Measurements from ENCODE around the gene MYH13. TPM values are rescaled to one million over a fixed set of nuclear protein-coding genes. Genes with fewer than 3 reads are reported as not detected.

The MYH13 gene
- total and polyA plus RNA-seq, 10 of the 15 experiments (the other 5 are each of a cell fraction or from before 2014, with no cell fraction given): 0.01 to 0.04 (median 0.03) TPM; not detected in 4

DNA sequence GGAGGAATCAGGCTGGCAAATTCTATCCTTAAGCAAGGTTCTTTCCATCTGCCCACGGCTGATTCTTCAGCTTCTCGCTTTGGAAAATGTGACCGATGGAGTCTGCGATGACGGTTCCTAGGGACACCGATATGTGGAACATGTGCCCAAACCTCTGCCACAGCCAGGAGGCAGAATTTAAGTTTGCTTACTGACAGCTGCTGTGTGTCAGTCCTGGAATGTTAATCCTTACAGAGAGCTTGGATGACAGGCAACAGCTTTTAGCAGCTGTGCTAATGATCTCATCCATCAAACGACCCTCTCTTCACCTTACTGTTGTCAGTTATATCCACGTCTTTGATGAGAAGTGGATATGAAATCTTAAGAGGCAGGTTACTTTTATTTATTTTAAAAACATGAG is 11.4 kb upstream of the MYH13 start:
- Histone ChIP-seq H3K4me3 (no peak overlapping the region), H3K27ac (ENCODE audit: control insufficient read depth, insufficient read depth) (no peak overlapping the region), H3K79me2 (ENCODE audit: control insufficient read depth, insufficient read depth, low read length) (no peaks in the 10 kb centered on the region), H3K4me1 (ENCODE audit: control insufficient read depth, insufficient read depth, low read length) (no peaks in the 10 kb centered on the region), H4K20me1 (ENCODE audit: control insufficient read depth, insufficient read depth) (no peaks in the 10 kb centered on the region), H2AFZ (ENCODE audit: control insufficient read depth, low read depth, low read length) (no peak overlapping the region), H3K9ac (ENCODE audit: control insufficient read depth, insufficient read depth, low read length) (no peak overlapping the region), H3K36me3 (ENCODE audit: control insufficient read depth in 2 of 2, insufficient read depth in 2 of 2, low read length in 1 of 2) (no peaks in the 10 kb centered on the region), H3K4me2 (ENCODE audit: control insufficient read depth, insufficient read depth) (no peak overlapping the region), H3K27me3 (replicated peaks in 1 of 2; ENCODE audit: control insufficient read depth in 2 of 2, insufficient read depth in 2 of 2, low read length in 1 of 2) (no peaks in the 10 kb centered on the region; a peak in 2 of 4 replicates), H3K9me3 (replicated peaks; ENCODE audit: control insufficient read depth, insufficient read depth, low read length) (no peaks in the 10 kb centered on the region)
- no TSS peak for BruUV-seq (replicated peaks)
- RAD21 ChIA-PET (ENCODE audit: unreplicated experiment): no interaction called here
- CTCF ChIA-PET: no interaction called here
- SMC1A ChIA-PET (ENCODE audit: uncharacterized antibody, unreplicated experiment): no interaction called here
- ATAC-seq (no peak), FAIRE-seq (no peak), DNase-seq (ENCODE audit: low read depth, low spot score) (no peak)
- intact Hi-C loops (cut with micrococcal nuclease; ENCODE audit: unreplicated experiment): no loop called here
- 51% methylated on average over 8 of the region's 8 CpGs for WGBS (ENCODE audit: insufficient coverage, insufficient replicate concordance, low lambda C conversion rate, missing lambda C conversion rate)
- POLR2A ChIA-PET: no interaction called here
- in situ Hi-C loops (cut with MboI): no loop called here
- TF ChIP-seq, protein P1, sequence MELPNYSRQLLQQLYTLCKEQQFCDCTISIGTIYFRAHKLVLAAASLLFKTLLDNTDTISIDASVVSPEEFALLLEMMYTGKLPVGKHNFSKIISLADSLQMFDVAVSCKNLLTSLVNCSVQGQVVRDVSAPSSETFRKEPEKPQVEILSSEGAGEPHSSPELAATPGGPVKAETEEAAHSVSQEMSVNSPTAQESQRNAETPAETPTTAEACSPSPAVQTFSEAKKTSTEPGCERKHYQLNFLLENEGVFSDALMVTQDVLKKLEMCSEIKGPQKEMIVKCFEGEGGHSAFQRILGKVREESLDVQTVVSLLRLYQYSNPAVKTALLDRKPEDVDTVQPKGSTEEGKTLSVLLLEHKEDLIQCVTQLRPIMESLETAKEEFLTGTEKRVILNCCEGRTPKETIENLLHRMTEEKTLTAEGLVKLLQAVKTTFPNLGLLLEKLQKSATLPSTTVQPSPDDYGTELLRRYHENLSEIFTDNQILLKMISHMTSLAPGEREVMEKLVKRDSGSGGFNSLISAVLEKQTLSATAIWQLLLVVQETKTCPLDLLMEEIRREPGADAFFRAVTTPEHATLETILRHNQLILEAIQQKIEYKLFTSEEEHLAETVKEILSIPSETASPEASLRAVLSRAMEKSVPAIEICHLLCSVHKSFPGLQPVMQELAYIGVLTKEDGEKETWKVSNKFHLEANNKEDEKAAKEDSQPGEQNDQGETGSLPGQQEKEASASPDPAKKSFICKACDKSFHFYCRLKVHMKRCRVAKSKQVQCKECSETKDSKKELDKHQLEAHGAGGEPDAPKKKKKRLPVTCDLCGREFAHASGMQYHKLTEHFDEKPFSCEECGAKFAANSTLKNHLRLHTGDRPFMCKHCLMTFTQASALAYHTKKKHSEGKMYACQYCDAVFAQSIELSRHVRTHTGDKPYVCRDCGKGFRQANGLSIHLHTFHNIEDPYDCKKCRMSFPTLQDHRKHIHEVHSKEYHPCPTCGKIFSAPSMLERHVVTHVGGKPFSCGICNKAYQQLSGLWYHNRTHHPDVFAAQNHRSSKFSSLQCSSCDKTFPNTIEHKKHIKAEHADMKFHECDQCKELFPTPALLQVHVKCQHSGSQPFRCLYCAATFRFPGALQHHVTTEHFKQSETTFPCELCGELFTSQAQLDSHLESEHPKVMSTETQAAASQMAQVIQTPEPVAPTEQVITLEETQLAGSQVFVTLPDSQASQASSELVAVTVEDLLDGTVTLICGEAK (IDR thresholded peaks at IDR 0.05; ENCODE audit: borderline replicate concordance): no peak
- TF ChIP-seq, protein P2, sequence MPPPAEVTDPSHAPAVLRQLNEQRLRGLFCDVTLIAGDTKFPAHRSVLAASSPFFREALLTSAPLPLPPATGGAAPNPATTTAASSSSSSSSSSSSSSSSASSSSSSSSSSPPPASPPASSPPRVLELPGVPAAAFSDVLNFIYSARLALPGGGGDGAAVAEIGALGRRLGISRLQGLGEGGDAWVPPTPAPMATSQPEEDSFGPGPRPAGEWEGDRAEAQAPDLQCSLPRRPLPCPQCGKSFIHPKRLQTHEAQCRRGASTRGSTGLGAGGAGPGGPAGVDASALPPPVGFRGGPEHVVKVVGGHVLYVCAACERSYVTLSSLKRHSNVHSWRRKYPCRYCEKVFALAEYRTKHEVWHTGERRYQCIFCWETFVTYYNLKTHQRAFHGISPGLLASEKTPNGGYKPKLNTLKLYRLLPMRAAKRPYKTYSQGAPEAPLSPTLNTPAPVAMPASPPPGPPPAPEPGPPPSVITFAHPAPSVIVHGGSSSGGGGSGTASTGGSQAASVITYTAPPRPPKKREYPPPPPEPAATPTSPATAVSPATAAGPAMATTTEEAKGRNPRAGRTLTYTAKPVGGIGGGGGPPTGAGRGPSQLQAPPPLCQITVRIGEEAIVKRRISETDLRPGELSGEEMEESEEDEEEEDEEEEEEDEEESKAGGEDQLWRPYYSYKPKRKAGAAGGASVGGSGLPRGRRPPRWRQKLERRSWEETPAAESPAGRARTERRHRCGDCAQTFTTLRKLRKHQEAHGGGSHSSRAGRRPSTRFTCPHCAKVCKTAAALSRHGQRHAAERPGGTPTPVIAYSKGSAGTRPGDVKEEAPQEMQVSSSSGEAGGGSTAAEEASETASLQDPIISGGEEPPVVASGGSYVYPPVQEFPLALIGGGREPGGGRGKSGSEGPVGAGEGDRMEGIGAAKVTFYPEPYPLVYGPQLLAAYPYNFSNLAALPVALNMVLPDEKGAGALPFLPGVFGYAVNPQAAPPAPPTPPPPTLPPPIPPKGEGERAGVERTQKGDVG (CRISPR knock-in tag; IDR thresholded peaks at IDR 0.05): no peak
- TF ChIP-seq NFIC (IDR thresholded peaks at IDR 0.05; ENCODE audit: low read depth, low read length): no peak
- TF ChIP-seq, protein P3, sequence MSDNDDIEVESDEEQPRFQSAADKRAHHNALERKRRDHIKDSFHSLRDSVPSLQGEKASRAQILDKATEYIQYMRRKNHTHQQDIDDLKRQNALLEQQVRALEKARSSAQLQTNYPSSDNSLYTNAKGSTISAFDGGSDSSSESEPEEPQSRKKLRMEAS (IDR thresholded peaks at IDR 0.05; ENCODE audit: low read depth, low read length): no peak
- TF ChIP-seq IKZF2 (IDR thresholded peaks at IDR 0.05): no peak
- TF ChIP-seq CHD4 (IDR thresholded peaks at IDR 0.05): no peak
- TF ChIP-seq RBBP5 (conservative IDR thresholded peaks at IDR 0.05): no peak
- TF ChIP-seq, protein P4, sequence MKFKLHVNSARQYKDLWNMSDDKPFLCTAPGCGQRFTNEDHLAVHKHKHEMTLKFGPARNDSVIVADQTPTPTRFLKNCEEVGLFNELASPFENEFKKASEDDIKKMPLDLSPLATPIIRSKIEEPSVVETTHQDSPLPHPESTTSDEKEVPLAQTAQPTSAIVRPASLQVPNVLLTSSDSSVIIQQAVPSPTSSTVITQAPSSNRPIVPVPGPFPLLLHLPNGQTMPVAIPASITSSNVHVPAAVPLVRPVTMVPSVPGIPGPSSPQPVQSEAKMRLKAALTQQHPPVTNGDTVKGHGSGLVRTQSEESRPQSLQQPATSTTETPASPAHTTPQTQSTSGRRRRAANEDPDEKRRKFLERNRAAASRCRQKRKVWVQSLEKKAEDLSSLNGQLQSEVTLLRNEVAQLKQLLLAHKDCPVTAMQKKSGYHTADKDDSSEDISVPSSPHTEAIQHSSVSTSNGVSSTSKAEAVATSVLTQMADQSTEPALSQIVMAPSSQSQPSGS (IDR thresholded peaks at IDR 0.05; ENCODE audit: low read length): no peak
- no peak for TF ChIP-seq TARDBP (IDR thresholded peaks at IDR 0.05; ENCODE audit: borderline replicate concordance)
- TF ChIP-seq TAF1 (IDR thresholded peaks at IDR 0.05; ENCODE audit: borderline replicate concordance, low read depth, low read length): no peak
- TF ChIP-seq ATF7 (IDR thresholded peaks at IDR 0.05; ENCODE audit: low read depth): no peak
- TF ChIP-seq SP1 (IDR thresholded peaks at IDR 0.05; ENCODE audit: low read depth, low read length): no peak
- TF ChIP-seq SIN3A (IDR thresholded peaks at IDR 0.05; ENCODE audit: low read depth, low read length): no peak
- TF ChIP-seq PML (IDR thresholded peaks at IDR 0.05; ENCODE audit: low read length): no peak
- TF ChIP-seq, protein P5, sequence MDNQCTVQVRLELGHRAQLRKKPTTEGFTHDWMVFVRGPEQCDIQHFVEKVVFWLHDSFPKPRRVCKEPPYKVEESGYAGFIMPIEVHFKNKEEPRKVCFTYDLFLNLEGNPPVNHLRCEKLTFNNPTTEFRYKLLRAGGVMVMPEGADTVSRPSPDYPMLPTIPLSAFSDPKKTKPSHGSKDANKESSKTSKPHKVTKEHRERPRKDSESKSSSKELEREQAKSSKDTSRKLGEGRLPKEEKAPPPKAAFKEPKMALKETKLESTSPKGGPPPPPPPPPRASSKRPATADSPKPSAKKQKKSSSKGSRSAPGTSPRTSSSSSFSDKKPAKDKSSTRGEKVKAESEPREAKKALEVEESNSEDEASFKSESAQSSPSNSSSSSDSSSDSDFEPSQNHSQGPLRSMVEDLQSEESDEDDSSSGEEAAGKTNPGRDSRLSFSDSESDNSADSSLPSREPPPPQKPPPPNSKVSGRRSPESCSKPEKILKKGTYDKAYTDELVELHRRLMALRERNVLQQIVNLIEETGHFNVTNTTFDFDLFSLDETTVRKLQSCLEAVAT (IDR thresholded peaks at IDR 0.05): no peak
- no peak for TF ChIP-seq HCFC1 (IDR thresholded peaks at IDR 0.05; ENCODE audit: low read length)

Measured in GM12878 (cell line).